IMR-90 (cell line): ENCODE measurements around the gene FAXC. TPM values are rescaled to one million over a fixed set of nuclear protein-coding genes. Genes with fewer than 3 reads are reported as not detected.

Source experiments
- ATAC-seq: fragments of 200-7000 bp; cut with Tn5 transposase; 2 replicates; pipeline ENCODE4 v1.9.1; 2020; ENCODE audit warnings: low read depth, mild to moderate bottlenecking, moderate library complexity
- BruUV-seq: library from RNA; stranded (reverse); fragments of 400-500 nt; replicated peaks from 2 replicates; lab custom pipeline; 2021; lab: Mats Ljungman, UMichigan
- CTCF ChIA-PET: fragments of 300-600 bp; formaldehyde crosslinking; extraction: SDS; loops from one replicate; lab custom pipeline; 2021; ENCODE audit warnings: antibody characterized with exemption; lab: Yijun Ruan, JAX
- POLR2A ChIA-PET: fragments of 300-600 bp; sonication (Branson Sonifier 250); formaldehyde crosslinking; loops from one replicate; lab custom pipeline; 2022; ENCODE audit warnings: antibody characterized with exemption; ENCODE audit not compliant: unreplicated experiment; lab: Charles Lee
- DNase-seq: peaks from one replicate; pipeline ENCODE4 v3.0.0; 2013
- H2AFZ ChIP-seq: replicated peaks from 2 replicates; pipeline ENCODE3; 2013; ENCODE audit warnings: low read length, mild to moderate bottlenecking; ENCODE audit not compliant: poor library complexity
- H2AK5ac ChIP-seq: 2 replicates; pipeline ENCODE4 v1.6.1; 2013; ENCODE audit warnings: low read depth, low read length, inconsistent platforms
- H2AK9ac ChIP-seq: replicated peaks from 2 replicates; pipeline ENCODE3; 2013; ENCODE audit warnings: mild to moderate bottlenecking, low read depth, low read length, moderate library complexity; ENCODE audit not compliant: poor library complexity
- H2BK120ac ChIP-seq: 2 replicates; pipeline ENCODE4 v1.6.1; 2013; ENCODE audit warnings: low read depth, low read length, inconsistent platforms
- H2BK15ac ChIP-seq: 3 replicates; pipeline ENCODE4 v1.6.1; 2013; ENCODE audit warnings: low read depth, low read length, inconsistent platforms
- H2BK20ac ChIP-seq: 2 replicates; pipeline ENCODE4 v1.6.1; 2013; ENCODE audit warnings: low read depth, mild to moderate bottlenecking, inconsistent platforms, low read length, moderate library complexity
- H2BK5ac ChIP-seq: 2 replicates; pipeline ENCODE4 v1.6.1; 2013; ENCODE audit warnings: mild to moderate bottlenecking, low read depth, low read length, inconsistent platforms; ENCODE audit not compliant: poor library complexity, severe bottlenecking
- H3K14ac ChIP-seq: replicated peaks from 2 replicates; pipeline ENCODE4 v1.6.1; 2013; ENCODE audit warnings: low read depth, low read length, inconsistent platforms
- H3K18ac ChIP-seq: 2 replicates; pipeline ENCODE4 v1.6.1; 2013; ENCODE audit warnings: low read depth, low read length, control low read depth
- H3K23ac ChIP-seq: 2 replicates; pipeline ENCODE4 v1.6.1; 2013; ENCODE audit warnings: low read depth, low read length, inconsistent platforms
- H3K27ac ChIP-seq: 2 replicates; pipeline ENCODE4 v1.5.1; 2013; ENCODE audit warnings: mild to moderate bottlenecking, control low read depth, low read length; ENCODE audit not compliant: insufficient read depth
- H3K27me3 ChIP-seq: 2 replicates; pipeline ENCODE4 v1.6.1; 2013; ENCODE audit warnings: low read length; ENCODE audit not compliant: control insufficient read depth, insufficient read depth
- H3K36me3 ChIP-seq: 2 replicates; pipeline ENCODE4 v1.6.1; 2013; ENCODE audit warnings: low read length, mixed read lengths; ENCODE audit not compliant: control insufficient read depth, insufficient read depth
- H3K4ac ChIP-seq: 2 replicates; pipeline ENCODE4 v1.6.1; 2013; ENCODE audit warnings: low read depth, low read length, inconsistent platforms
- H3K4me1 ChIP-seq: 2 replicates; pipeline ENCODE4 v1.6.1; 2013; ENCODE audit warnings: low read length, mixed read lengths; ENCODE audit not compliant: control insufficient read depth, insufficient read depth
- H3K4me2 ChIP-seq: 2 replicates; pipeline ENCODE4 v1.6.1; 2013; ENCODE audit warnings: low read depth, mild to moderate bottlenecking, control low read depth, low read length, moderate library complexity
- H3K4me3 ChIP-seq: 2 replicates; pipeline ENCODE4 v1.5.1; 2013; ENCODE audit warnings: low read depth, mild to moderate bottlenecking, control low read depth, low read length, moderate library complexity; ENCODE audit not compliant: insufficient read depth
- H3K56ac ChIP-seq: 2 replicates; pipeline ENCODE4 v1.6.1; 2013; ENCODE audit warnings: low read length, inconsistent platforms; ENCODE audit not compliant: insufficient read depth; ENCODE audit errors: extremely low read depth
- H3K79me1 ChIP-seq, 2 experiments: 2 replicates each; pipeline ENCODE4 v1.6.1; 2013; ENCODE audit warnings: low read length in 2 of 2, inconsistent platforms in 1 of 2, low read depth in 1 of 2
- H3K9ac ChIP-seq: 2 replicates; pipeline ENCODE4 v1.6.1; 2013; ENCODE audit warnings: low read depth, low read length, control low read depth
- H3K9me1 ChIP-seq: 2 replicates; pipeline ENCODE4 v1.6.1; 2013; ENCODE audit warnings: low read length, inconsistent platforms; ENCODE audit not compliant: insufficient read depth
- H3K9me3 ChIP-seq: 2 replicates; pipeline ENCODE4 v1.6.1; 2013; ENCODE audit warnings: low read length; ENCODE audit not compliant: control insufficient read depth, insufficient read depth
- H4K20me1 ChIP-seq: 2 replicates; pipeline ENCODE4 v1.6.1; 2013; ENCODE audit warnings: low read length, inconsistent platforms; ENCODE audit not compliant: insufficient read depth
- H4K5ac ChIP-seq: 2 replicates; pipeline ENCODE4 v1.6.1; 2013; ENCODE audit warnings: mild to moderate bottlenecking, low read depth, low read length, control low read depth
- H4K8ac ChIP-seq, 2 experiments: 2 replicates each; pipeline ENCODE4 v1.6.1; 2013; ENCODE audit warnings: low read depth in 2 of 2, low read length in 2 of 2, control low read depth in 1 of 2, inconsistent platforms in 1 of 2
- H4K91ac ChIP-seq: 2 replicates; pipeline ENCODE4 v1.6.1; 2013; ENCODE audit warnings: low read depth, low read length, inconsistent platforms; ENCODE audit not compliant: insufficient read depth
- BHLHE40 ChIP-seq: fragments of 150-350 bp; IDR thresholded peaks from 2 replicates; pipeline ENCODE4 v1.6.1; 2016; ENCODE audit warnings: mild to moderate bottlenecking, low read depth, low read length
- CHD1 ChIP-seq: IDR thresholded peaks from 2 replicates; pipeline ENCODE4 v1.6.1; 2012; ENCODE audit warnings: low read depth, low read length, improper control_type of control experiment
- FOS ChIP-seq: fragments of 150-350 bp; IDR thresholded peaks from 2 replicates; pipeline ENCODE4 v1.6.1; 2016; ENCODE audit warnings: low read depth, low read length
- MAZ ChIP-seq: IDR thresholded peaks from 2 replicates; pipeline ENCODE4 v1.6.1; 2012; ENCODE audit warnings: low read depth, mild to moderate bottlenecking, low read length, improper control_type of control experiment, moderate library complexity, borderline replicate concordance
- MXI1 ChIP-seq: IDR thresholded peaks from 2 replicates; pipeline ENCODE4 v1.6.1; 2012; ENCODE audit warnings: low read depth, mild to moderate bottlenecking, low read length, moderate library complexity, borderline replicate concordance
- NFE2L2 ChIP-seq: fragments of 150-350 bp; IDR thresholded peaks from 2 replicates; pipeline ENCODE4 v1.6.1; 2016; ENCODE audit warnings: low read depth, mild to moderate bottlenecking, low read length
- POLR2A ChIP-seq: IDR thresholded peaks from 2 replicates; pipeline ENCODE4 v1.6.1; 2012; ENCODE audit warnings: mild to moderate bottlenecking, low read depth, low read length
- RCOR1 ChIP-seq: IDR thresholded peaks from 2 replicates; pipeline ENCODE4 v1.6.1; 2012; ENCODE audit warnings: mild to moderate bottlenecking, low read length, improper control_type of control experiment; ENCODE audit not compliant: insufficient replicate concordance
- WGBS, 2 experiments: methylation state at CpG; one replicate each; pipeline versions ENCODE4 v1.1.5 to v1.1.7; 2013; ENCODE audit warnings: missing lambda C conversion rate in 2 of 2; ENCODE audit not compliant: insufficient read length in 1 of 2; ENCODE audit errors: extremely low coverage in 2 of 2; 5-methylcytosine and 5-hydroxymethylcytosine counted together
- dilution Hi-C: fragments of 300-500 bp; cut with HindIII; formaldehyde crosslinking; loops from one replicate; pipeline ENCODE4 v1.14.3; 2018; ENCODE audit warnings: low sequenced_read_pairs; ENCODE audit not compliant: unreplicated experiment
- in situ Hi-C: fragments of 300-500 bp; cut with MboI; formaldehyde crosslinking; loops from 3 replicates; pipeline ENCODE4 v1.14.3; 2019; ENCODE audit warnings: low sequenced_read_pairs, inconsistent platforms, mixed read lengths
- intact Hi-C: fragments of 100-400 bp; cut with micrococcal nuclease; formaldehyde crosslinking; loops from 2 replicates; pipeline ENCODE4 v1.10.0; 2022
- polyA plus RNA-seq, 3 experiments: library from polyadenylated mRNA; depleted of rRNA; stranded (reverse); fragments of >200 nt; gene quantifications; 2 replicates each; pipeline ENCODE4 v1.2.3, GENCODE V29; 2012; ENCODE audit warnings: low replicate concordance in 1 of 3
- total RNA-seq: library from RNA; depleted of rRNA; stranded (reverse); fragments of >200 nt; gene quantifications from 2 replicates; pipeline ENCODE4 v1.2.3, GENCODE V29; 2012
- TF ChIP-seq, protein P1 (sequence below): fragments of 150-350 bp; IDR thresholded peaks from 2 replicates; pipeline ENCODE4 v1.6.1; 2017; ENCODE audit warnings: mild to moderate bottlenecking, antibody characterized with exemption, low read length, low read depth

Gene FAXC
- total and polyA plus RNA-seq, 2 of the 4 experiments (the other 2 are of a cell fraction): 1.1 to 2.7 TPM

GRCh38 chr6:99236010-99236409 is 113.5 kb downstream of the FAXC start:
- dilution Hi-C loops: no loop called here
- no peak overlapping the region for H3K4me3 ChIP-seq
- H3K9me3 ChIP-seq: no peaks in the 10 kb centered on the region
- H3K4me2 ChIP-seq: no peak overlapping the region
- ATAC-seq (no peak), DNase-seq (no peak)
- H4K5ac ChIP-seq: no peak overlapping the region
- POLR2A ChIA-PET: no interaction called here
- no peaks in the 10 kb centered on the region for H3K36me3 ChIP-seq
- no peak overlapping the region for H3K18ac ChIP-seq
- H2BK15ac ChIP-seq: no peak overlapping the region
- no peak overlapping the region for H2BK120ac ChIP-seq
- no peak overlapping the region for H4K8ac ChIP-seq
- H2AK5ac ChIP-seq: no peak overlapping the region
- no peaks in the 10 kb centered on the region for H3K79me1 ChIP-seq
- no peak overlapping the region for H3K9ac ChIP-seq
- no peak overlapping the region for H2BK20ac ChIP-seq
- H2BK5ac ChIP-seq: no peak overlapping the region
- BruUV-seq: no TSS peak
- H3K56ac ChIP-seq: no peak overlapping the region
- TF ChIP-seq, protein P1, sequence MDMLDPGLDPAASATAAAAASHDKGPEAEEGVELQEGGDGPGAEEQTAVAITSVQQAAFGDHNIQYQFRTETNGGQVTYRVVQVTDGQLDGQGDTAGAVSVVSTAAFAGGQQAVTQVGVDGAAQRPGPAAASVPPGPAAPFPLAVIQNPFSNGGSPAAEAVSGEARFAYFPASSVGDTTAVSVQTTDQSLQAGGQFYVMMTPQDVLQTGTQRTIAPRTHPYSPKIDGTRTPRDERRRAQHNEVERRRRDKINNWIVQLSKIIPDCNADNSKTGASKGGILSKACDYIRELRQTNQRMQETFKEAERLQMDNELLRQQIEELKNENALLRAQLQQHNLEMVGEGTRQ: no peak
- no peak for TF ChIP-seq NFE2L2
- no peak for TF ChIP-seq CHD1
- no peak for TF ChIP-seq MXI1
- no peak for TF ChIP-seq POLR2A
- no peak for TF ChIP-seq RCOR1
- no peak for TF ChIP-seq BHLHE40
- no peak for TF ChIP-seq FOS
- TF ChIP-seq MAZ: no peak
- H3K9me1 ChIP-seq: no peaks in the 10 kb centered on the region
- intact Hi-C loops: no loop called here
- no peak overlapping the region for H2AFZ ChIP-seq
- H4K91ac ChIP-seq: no peak overlapping the region
- WGBS, 2 experiments: no CpG with 5 or more reads among the region's 3 CpGs
- H3K4me1 ChIP-seq: no peaks in the 10 kb centered on the region
- no peak overlapping the region for H3K27ac ChIP-seq
- no peaks in the 10 kb centered on the region for H4K20me1 ChIP-seq
- H3K27me3 ChIP-seq: no peaks in the 10 kb centered on the region
- H3K23ac ChIP-seq: no peak overlapping the region
- H2AK9ac ChIP-seq: no peak overlapping the region
- H3K14ac ChIP-seq: no peak overlapping the region
- H3K4ac ChIP-seq: no peak overlapping the region
- CTCF ChIA-PET: no interaction called here
- in situ Hi-C loops: no loop called here
